Right renal pelvis (tissue), 4 donors: ENCODE measurements around the gene DZANK1. TPM values are rescaled to one million over a fixed set of nuclear protein-coding genes. Genes with fewer than 3 reads are reported as not detected.
"Not testable (repeated sequence)": the region's sequence is repeated elsewhere in the genome, so short reads cannot be mapped to it uniquely, and the experiment has no call there.

ENCODE experiments used
- DNase-seq, 4 donors: peaks; one replicate each; pipeline ENCODE4 v3.0.0-alpha.2; 2013; ENCODE audit warnings: low read depth in 4 of 4, low spot score in 3 of 4, missing footprints in 1 of 4
- polyA plus RNA-seq, 4 donors: library from polyadenylated mRNA; unstranded; fragments of 120-200 nt; gene quantifications; one replicate each; pipeline ENCODE4 v1.2.1, GENCODE V29; 2013; ENCODE audit not compliant: insufficient read length in 4 of 4

DZANK1 gene
- polyA plus RNA-seq, 4 donors, result 5.6 to 7.8 (median 7.2) TPM

- DNase-seq, result no peak
Measured at GRCh38 chr20:18443886-18444285, 22.9 kb downstream of the DZANK1 start.

GRCh38 chr20:18440403-18440802, 26.4 kb downstream of the DZANK1 start:
- no peak for DNase-seq

GRCh38 chr20:18436847-18437246, 30.0 kb downstream of the DZANK1 start:
- DNase-seq, result no peak

- no peak for DNase-seq
Measured at GRCh38 chr20:18431206-18431605, 35.6 kb downstream of the DZANK1 start.

DNA sequence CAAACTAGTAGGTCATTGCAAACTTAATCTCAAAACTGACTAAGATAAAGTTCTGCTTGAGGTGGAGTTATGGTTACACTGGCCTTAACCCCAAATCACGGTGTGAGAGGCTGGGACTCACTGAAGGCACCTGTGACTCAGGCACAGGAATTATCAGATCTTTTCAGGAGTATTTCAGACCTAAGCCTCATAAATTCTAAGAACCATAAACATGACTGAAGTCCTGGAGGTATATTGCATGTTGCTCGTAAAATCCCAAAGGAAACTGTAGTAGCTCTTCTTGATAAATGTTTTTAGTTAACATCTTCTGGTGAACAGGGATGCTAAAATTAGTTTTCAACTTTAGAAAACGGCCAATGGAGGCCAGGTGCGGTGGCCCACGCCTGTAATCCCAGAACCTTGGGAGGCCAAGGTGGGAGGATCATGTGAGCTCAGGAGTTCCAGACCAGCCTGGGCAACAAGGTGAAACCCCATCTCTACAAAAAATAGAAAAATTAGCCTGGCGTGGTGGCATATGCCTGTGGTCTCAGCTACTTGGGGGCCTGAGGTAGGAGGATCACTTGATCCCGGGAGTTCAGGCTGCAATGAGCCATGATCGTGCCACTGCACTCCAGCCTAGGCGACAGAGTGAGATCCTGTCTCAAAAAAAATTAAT, 36.5 kb downstream of the DZANK1 start:
- DNase-seq, result no peak

DNA sequence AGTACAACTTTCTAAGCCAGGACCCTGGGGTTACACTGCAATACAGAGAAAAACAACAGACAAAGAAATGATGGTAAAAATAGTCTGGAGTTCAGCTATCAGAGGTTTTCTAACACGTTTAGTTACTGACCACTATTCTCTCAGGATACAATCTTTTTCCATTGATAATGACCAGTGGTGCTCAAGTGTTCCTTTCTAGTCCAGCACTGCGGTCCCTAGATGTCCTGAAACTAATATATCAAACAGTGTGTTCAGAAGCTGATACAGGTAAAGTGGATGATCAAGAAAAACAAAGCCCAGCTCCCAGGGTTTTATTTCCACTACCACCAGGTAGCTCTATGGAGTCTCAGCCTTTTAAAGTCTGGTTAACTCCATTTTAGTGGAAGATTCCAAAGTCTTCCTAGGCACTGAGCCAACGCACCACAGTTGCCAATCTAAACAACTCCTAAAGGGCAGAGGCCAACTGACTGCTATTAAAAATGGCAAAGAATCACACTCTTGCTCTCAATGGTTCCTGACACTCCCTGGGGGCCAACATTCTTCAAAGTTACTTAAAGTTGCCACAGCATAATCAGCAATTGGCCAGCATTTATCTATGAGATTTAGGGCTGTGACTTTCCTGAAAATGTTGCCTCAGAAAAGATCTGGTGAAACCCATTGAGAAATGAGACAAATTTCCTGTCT, 38.2 kb downstream of the DZANK1 start:
- no peak for DNase-seq

- no peak for DNase-seq
Measured at GRCh38 chr20:18427214-18427613, 39.6 kb downstream of the DZANK1 start.

DNA sequence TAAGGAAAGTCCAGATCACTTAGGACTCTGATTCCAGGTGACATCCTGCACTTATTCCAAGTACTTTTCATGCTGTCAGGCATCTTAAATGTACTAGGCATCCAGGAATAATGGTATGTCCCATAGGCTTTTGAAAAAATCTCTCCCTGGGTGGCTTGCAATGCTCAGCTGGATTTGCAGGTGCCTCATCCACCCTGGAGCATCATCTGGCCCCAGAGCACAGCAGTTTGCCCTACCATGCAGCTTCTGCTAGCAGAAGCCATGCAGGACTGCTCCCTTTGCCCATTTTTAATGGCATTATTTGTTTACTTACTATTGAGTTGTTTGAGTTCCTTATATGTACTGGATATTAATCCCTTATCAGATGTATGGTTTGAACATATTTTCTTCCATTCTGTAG, 45.2 kb downstream of the DZANK1 start:
- no peak for DNase-seq

- no peak for DNase-seq
Measured at GRCh38 chr20:18416486-18416885, 50.3 kb downstream of the DZANK1 start.

DNA sequence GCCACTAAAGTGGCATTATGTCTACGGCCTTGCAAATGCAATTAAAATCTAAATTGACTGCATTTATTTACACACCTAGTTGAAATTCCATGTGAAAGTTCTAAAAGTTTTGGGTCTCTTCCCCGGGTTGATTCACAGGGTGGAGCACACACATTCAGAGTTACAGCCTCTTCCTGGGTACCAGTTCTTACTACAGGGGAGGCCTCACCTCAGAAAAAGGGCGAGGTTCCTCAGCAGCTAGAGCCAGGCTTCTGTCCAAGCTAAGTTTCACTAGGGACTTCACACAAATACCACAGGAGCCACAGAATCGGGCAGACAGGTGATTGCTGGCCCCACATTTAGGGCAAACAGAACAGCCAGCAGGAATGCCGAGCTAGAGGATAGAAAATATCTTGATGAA, 52.7 kb downstream of the DZANK1 start:
- no peak for DNase-seq

- DNase-seq, result no peak
Measured at GRCh38 chr20:18412221-18412901, 54.5 kb downstream of the DZANK1 start.

- no peak for DNase-seq
Measured at GRCh38 chr20:18405826-18406225, 61.0 kb downstream of the DZANK1 start.

DNA sequence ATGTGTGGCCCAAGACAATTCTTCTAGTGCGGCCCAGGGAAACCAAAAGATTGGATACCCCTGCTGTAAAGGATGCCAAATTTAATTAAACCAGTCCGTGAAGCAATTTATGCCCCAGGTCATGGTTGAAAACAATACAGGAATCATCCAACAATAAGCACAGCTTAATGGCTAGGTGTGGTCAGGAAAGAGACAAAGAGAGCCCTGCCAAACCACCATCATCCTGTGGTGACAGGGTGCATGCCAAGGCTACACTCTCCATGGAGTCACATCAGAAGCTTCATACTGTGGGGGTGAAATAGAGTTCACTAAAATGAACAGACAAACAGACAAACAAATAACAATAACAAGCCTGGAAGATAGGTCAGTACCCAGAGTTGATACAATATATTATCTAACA, 62.7 kb downstream of the DZANK1 start:
- no peak for DNase-seq

- DNase-seq, result no peak
Measured at GRCh38 chr20:18403269-18403668, 63.6 kb downstream of the DZANK1 start.

- DNase-seq, result no peak
Measured at GRCh38 chr20:18401305-18401704, 65.5 kb downstream of the DZANK1 start.

DNA sequence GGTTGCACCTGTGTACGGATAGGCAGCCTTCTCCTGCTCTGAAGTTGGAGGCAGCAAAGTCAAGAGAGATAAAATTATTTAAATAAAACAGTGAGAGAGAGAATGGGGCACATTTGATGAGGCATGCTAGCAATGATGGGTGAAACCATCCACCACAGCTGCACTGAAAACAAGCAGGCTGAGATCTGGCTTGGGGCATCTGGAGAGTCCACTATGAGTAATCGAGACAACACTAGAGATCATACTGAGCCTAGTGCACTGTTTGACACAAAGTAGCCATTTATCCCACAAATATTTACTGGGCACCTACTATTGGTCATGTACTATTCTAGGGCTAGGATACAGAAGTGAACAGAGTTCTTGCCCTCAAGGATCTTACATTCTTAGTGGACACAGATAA, 66.4 kb downstream of the DZANK1 start:
- DNase-seq, result no peak

DNA sequence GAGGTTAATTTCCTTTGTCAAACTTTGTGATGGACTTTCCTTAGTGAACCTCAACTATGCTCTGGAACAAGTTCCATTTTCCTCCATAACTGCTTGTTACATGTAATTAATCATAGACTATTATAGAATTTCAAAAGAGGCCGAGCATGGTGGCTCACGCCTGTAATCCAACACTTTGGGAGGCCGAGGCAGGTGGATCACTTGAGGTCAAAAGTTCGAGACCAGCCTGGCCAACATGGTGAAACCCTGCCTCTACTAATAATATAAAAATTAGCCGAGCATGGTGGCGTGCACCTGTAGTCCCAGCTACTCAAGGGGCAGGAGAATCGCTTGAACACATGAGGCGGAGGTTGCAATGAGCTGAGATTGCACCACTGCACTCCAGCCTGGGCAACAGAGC, 68.1 kb downstream of the DZANK1 start:
- not testable (repeated sequence) for DNase-seq

GRCh38 chr20:18397030-18397429, 69.8 kb downstream of the DZANK1 start:
- peak in 2 of 4 donors; percentile 33 to 36 for DNase-seq

DNA sequence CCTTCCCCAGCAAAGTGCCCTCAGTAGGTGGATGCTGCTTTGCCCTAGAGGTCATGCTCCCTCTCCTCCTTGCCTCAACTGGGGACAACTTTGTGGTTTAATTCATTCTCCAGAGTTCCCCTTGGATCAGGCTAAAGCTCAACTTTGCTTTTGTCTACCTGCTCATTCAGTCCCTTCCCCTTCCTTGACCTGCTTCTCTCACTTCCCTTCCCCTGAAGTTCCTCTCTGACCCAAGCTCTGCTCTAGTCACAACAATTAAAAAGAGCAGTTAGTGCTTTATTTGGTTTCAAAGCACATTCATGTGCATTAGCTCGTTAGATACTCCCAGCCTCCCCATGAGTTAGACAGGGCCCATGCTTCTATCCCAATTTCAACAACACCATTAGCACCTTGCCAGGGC, 71.3 kb downstream of the DZANK1 start:
- no peak for DNase-seq

DNA sequence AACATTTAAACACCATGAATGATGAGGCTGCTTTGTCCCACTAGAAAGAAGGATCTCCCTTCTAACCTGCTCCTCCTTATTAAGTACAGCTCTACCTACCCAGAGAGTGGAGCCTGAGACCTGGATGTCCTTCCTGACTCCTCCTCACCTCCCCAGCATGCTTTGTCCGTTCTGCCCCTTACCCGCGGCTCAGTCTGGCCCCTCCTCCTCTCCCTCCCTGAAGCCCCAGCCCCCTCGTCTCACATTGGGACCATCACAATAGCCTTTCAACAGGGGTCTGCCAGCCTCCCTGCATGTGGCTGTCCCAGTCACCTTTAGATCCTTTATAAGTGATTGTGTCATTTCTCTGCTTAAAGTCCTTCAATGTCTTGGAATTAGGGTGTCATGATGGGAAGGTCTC, 72.5 kb downstream of the DZANK1 start:
- no peak for DNase-seq

DNA sequence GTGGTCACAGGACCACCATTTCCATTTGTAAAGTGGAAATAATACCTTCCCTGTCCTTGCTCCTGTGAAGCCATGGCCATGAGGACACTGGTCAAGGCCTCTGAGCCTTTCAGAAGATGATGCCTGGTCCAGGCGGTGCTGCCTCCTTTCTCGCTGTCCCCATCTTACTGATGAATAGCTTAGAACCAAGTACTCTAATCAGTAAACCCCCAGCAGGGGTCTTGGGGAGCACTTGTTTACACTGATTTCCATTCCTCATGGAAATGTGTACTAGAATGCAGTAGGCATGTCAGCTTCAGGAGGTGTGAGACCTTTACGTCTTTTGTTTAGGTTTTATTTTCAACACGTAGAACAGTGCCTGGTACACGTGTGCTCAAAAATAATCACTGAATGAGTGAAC, 75.1 kb downstream of the DZANK1 start:
- DNase-seq, result no peak

DNA sequence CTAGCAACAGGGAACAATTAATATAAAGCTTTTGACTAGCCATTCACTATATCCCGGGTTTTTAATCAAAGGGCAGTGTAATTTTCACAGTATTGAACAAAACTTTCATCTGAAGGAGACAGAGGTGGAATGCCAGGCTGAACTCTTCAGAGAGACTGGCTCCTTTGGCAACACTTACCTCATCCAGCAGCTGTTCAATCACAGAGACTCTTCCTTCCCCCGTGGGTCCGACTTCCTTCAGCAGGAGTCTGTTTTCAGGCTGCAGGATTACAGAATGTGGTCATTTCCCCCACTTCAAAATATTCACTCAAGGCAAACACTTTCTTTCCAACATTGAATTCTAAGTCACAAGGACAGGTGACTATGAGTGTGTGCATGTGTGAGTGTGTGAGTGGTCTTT, 76.6 kb downstream of the DZANK1 start:
- DNase-seq, result no peak
